SJCRH30 (cell line): ENCODE results near the gene TREML4. TPM values are rescaled to one million over a fixed set of nuclear protein-coding genes. Genes with fewer than 3 reads are reported as not detected.

Experiments used
- DNase-seq, 2 experiments: peaks; one replicate each; pipeline ENCODE4 v3.0.0-alpha.2; 2015 to 2020
- H3K27ac ChIP-seq: fragments of 250-450 bp; sonication (Bioruptor Pico); 2 replicates; pipeline ENCODE4 v1.5.1; 2020; ENCODE audit warnings: mild to moderate bottlenecking, moderate library complexity
- H3K27me3 ChIP-seq: fragments of 250-450 bp; sonication (Bioruptor Pico); 2 replicates; pipeline ENCODE4 v1.5.1; 2020; ENCODE audit warnings: mild to moderate bottlenecking, moderate library complexity
- H3K36me3 ChIP-seq: fragments of 250-450 bp; sonication (Bioruptor Pico); 2 replicates; pipeline ENCODE4 v1.5.1; 2020; ENCODE audit warnings: mild to moderate bottlenecking, moderate library complexity
- H3K4me1 ChIP-seq: fragments of 250-450 bp; sonication (Bioruptor Pico); 2 replicates; pipeline ENCODE4 v1.5.1; 2020; ENCODE audit warnings: mild to moderate bottlenecking, moderate library complexity
- H3K4me3 ChIP-seq: fragments of 250-450 bp; sonication (Bioruptor Pico); 2 replicates; pipeline ENCODE4 v1.5.1; 2020; ENCODE audit warnings: mild to moderate bottlenecking, moderate library complexity
- H3K9me3 ChIP-seq: fragments of 250-450 bp; sonication (Bioruptor Pico); replicated peaks from 2 replicates; pipeline ENCODE4 v1.5.1; 2020; ENCODE audit warnings: mild to moderate bottlenecking, moderate library complexity
- total RNA-seq: library from RNA; depleted of rRNA; stranded (reverse); fragments of >200 nt; shearing (Covaris generic); gene quantifications from 2 replicates; pipeline ENCODE4 v1.2.3, GENCODE V29; 2014; rRNA removed

Gene TREML4
- total RNA-seq, 1 experiment from 2014 or later = 0.06 TPM

GRCh38 chr6:41277605-41278004 is 49.5 kb downstream of the TREML4 start:
- Histone ChIP-seq H3K27ac (no peak overlapping the region), H3K36me3 (no peaks in the 10 kb centered on the region), H3K4me3 (no peak overlapping the region), H3K4me1 (no peaks in the 10 kb centered on the region), H3K9me3 (no peaks in the 10 kb centered on the region), H3K27me3 (no peaks in the 10 kb centered on the region)
- no peak for DNase-seq

- peak; percentile 68 to 83 for DNase-seq
- no peak overlapping the region for H3K4me3 ChIP-seq
- H3K9me3 ChIP-seq = no peaks in the 10 kb centered on the region
- no peaks in the 10 kb centered on the region for H3K4me1 ChIP-seq
- no peak overlapping the region for H3K27ac ChIP-seq
- H3K36me3 ChIP-seq = no peaks in the 10 kb centered on the region
- H3K27me3 ChIP-seq = no peaks in the 10 kb centered on the region
Observed at GRCh38 chr6:41278699-41279405, 50.7 kb downstream of the TREML4 start.

GRCh38 chr6:41280381-41281057 is 52.4 kb downstream of the TREML4 start:
- H3K27me3 ChIP-seq = no peaks in the 10 kb centered on the region
- H3K9me3 ChIP-seq = no peaks in the 10 kb centered on the region
- H3K27ac ChIP-seq = no peak overlapping the region
- H3K4me1 ChIP-seq = no peaks in the 10 kb centered on the region
- no peak overlapping the region for H3K4me3 ChIP-seq
- H3K36me3 ChIP-seq = no peaks in the 10 kb centered on the region
- DNase-seq = no peak

DNA sequence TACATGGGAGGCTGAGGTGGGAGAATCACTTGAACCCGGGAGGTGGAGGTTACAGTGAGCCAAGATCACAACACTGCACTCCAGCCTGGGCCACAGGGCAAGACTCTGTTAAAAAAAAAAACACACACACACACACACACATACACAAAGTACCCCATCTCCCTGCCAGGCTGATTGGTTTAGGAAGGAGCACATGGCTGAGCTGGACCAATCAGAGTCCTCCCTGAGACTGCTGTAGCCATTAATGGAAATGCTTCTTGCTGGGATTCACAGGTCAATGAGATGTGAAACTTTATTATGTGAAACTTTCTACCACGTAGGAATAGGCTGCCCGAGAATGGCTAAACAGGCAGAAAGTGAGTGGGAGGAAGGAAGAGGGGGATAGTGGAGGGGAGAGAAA is 55.5 kb downstream of the TREML4 start:
- Histone ChIP-seq H3K36me3 (no peaks in the 10 kb centered on the region), H3K4me3 (no peak overlapping the region), H3K27ac (no peak overlapping the region), H3K4me1 (no peaks in the 10 kb centered on the region), H3K27me3 (peaks cover 7% of the 10 kb centered on the region), H3K9me3 (no peaks in the 10 kb centered on the region)
- no peak for DNase-seq

GRCh38 chr6:41284726-41285125 is 56.6 kb downstream of the TREML4 start:
- Histone ChIP-seq H3K27ac (no peak overlapping the region), H3K4me3 (no peak overlapping the region), H3K4me1 (no peaks in the 10 kb centered on the region), H3K27me3 (peaks cover 7% of the 10 kb centered on the region), H3K9me3 (no peaks in the 10 kb centered on the region), H3K36me3 (no peaks in the 10 kb centered on the region)
- DNase-seq = no peak

DNA sequence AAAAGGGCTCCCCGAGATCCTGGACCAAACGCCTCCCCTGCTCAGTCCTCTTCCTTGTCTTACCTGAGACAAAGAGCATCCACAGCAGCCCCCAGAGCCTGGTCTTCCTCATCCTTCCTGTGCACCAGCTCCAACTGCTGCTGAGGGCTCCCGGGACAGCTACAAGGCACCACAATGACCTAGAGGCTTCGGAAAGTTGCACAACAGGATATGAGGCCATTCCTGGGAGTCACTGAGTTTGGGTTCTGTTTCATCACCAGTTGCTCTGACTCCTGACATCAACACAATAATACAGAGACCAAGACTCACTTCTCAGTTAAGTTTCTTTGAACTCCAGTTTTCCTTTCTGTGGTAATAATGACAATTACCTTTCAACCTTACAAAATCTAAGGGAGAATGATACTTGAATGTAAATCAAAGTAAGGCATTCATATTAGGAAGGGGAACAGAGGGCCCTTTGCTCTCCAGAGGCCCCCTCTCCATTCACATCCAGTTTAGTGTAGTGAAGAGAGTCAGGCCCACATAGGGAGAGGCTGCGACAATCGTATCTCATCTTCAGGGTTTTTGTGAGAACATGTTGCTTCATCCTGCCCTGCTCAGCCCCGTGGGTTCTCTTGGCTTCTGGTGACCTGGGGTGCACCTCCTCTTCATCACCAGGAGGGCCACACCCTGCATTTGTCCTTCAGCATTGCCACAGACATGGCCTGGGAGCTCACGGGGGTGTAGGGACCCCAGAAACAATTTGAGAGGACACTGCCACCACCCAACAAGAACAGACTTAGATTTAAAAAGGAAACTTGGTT is 58.6 kb downstream of the TREML4 start, which contains the start of gene TREM1:
Gene TREM1, minus strand, starts transcription at position 139 of the 803 bp plus-strand sequence. Its CDS starts 27 bp downstream, at position 112.
- Histone ChIP-seq H3K4me1 (no peaks in the 10 kb centered on the region), H3K27me3 (peaks cover 7% of the 10 kb centered on the region), H3K4me3 (no peak within 1 kb of the TSS), H3K27ac (no peak within 1 kb of the TSS), H3K36me3 (no peaks in the 10 kb centered on the region), H3K9me3 (no peaks in the 10 kb centered on the region)
- no peak for DNase-seq

DNA sequence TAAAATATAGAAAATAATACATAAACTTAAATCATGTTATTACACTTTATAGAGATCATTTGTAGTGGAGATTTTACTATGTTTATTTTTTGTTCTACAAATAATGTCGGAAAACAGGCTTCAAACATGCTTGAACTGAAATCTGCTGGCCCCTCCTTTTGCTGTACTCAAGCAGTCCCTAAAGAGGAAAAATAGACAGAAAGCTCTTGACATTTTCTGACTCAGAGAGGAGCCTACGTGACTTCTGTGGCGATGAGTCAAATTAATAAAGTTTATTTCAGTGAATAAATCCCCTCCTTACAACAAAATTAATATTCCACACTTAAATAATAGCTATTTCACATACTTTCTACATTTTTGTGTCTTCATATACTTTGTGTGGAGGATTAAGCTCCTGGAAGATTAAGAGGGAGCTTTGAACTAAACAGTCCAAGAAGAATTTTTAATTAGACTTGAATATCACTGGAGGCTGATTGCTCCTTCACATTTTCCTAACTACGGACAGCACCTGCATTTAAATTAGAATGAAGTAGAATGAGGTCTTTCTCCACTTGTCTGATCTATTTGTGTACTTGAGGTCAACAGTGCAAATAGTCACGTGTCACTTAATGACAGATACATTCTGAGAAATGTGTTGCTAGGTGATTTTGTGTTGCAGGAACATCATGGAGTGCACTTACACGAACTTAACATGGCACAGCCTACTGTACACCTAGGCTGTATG is 60.0 kb downstream of the TREML4 start:
- Histone ChIP-seq H3K4me3 (no peak overlapping the region), H3K9me3 (no peaks in the 10 kb centered on the region), H3K27me3 (peaks cover 7% of the 10 kb centered on the region), H3K4me1 (no peaks in the 10 kb centered on the region), H3K36me3 (no peaks in the 10 kb centered on the region), H3K27ac (no peak overlapping the region)
- DNase-seq = no peak

Other genes with a start within 250 kb of the TREML4 start
- gene UNC5CL, start 189.1 kb upstream of the TREML4 start, total RNA-seq = 0.23 and 0.40 TPM in 2 replicates
- not detected in 2 replicates for gene TSPO2, start 185.9 kb upstream of the TREML4 start, total RNA-seq
- 7.0 and 7.7 TPM in 2 replicates for gene APOBEC2, start 175.1 kb upstream of the TREML4 start, total RNA-seq
- 24.8 and 30.8 TPM in 2 replicates for gene OARD1, start 156.0 kb upstream of the TREML4 start, total RNA-seq
- gene NFYA, start 155.4 kb upstream of the TREML4 start, total RNA-seq = 32.4 and 33.3 TPM in 2 replicates
- 0.10 TPM in 1 of 2 replicates, not detected in the other for gene TREML1, start 74.0 kb upstream of the TREML4 start, total RNA-seq
- gene TREM2, start 65.2 kb upstream of the TREML4 start, total RNA-seq = 0.61 and 0.71 TPM in 2 replicates
- 0.06 TPM in 1 of 2 replicates, not detected in the other for gene TREML2, start 27.2 kb upstream of the TREML4 start, total RNA-seq
- not detected in 2 replicates for gene TREM1, start 58.3 kb downstream of the TREML4 start, total RNA-seq
- not detected in 2 replicates for gene NCR2, start 107.3 kb downstream of the TREML4 start, total RNA-seq